Ishikawa (cell line): ENCODE results near the gene SCARF2.

Experiments used
- CEBPB ChIP-seq: IDR thresholded peaks from 2 replicates; pipeline ENCODE4 v1.6.1; 2012
- CREB1 ChIP-seq: IDR thresholded peaks from 2 replicates; pipeline ENCODE4 v1.6.1; 2012; ENCODE audit warnings: low read depth
- EGR1 ChIP-seq: IDR thresholded peaks from 2 replicates; pipeline ENCODE4 v1.6.1; 2012
- EP300 ChIP-seq: IDR thresholded peaks from 2 replicates; pipeline ENCODE4 v1.6.1; 2012; ENCODE audit warnings: borderline replicate concordance
- FOXM1 ChIP-seq: IDR thresholded peaks from 2 replicates; pipeline ENCODE4 v1.6.1; 2012; ENCODE audit warnings: low read depth, borderline replicate concordance
- NFIC ChIP-seq: IDR thresholded peaks from 2 replicates; pipeline ENCODE4 v1.6.1; 2012
- RAD21 ChIP-seq: IDR thresholded peaks from 2 replicates; pipeline ENCODE4 v1.6.1; 2012; ENCODE audit warnings: low read depth
- TAF1 ChIP-seq: IDR thresholded peaks from 2 replicates; pipeline ENCODE4 v1.6.1; 2012; ENCODE audit warnings: low read depth, mild to moderate bottlenecking
- TCF12 ChIP-seq: IDR thresholded peaks from 2 replicates; pipeline ENCODE4 v1.6.1; 2012; ENCODE audit warnings: low read depth
- TEAD4 ChIP-seq: IDR thresholded peaks from 2 replicates; pipeline ENCODE4 v1.6.1; 2012
- YY1 ChIP-seq: IDR thresholded peaks from 2 replicates; pipeline ENCODE4 v1.6.1; 2012; ENCODE audit warnings: low read depth
- ZBTB7A ChIP-seq: IDR thresholded peaks from 2 replicates; pipeline ENCODE4 v1.6.1; 2012; ENCODE audit warnings: low read depth
- TF ChIP-seq, protein P1 (sequence below): IDR thresholded peaks from 2 replicates; pipeline ENCODE4 v1.6.1; 2012
- TF ChIP-seq, protein P2 (sequence below): IDR thresholded peaks from 2 replicates; pipeline ENCODE4 v1.6.1; 2012
- TF ChIP-seq, protein P3 (sequence below): IDR thresholded peaks from 2 replicates; pipeline ENCODE4 v1.6.1; 2012; ENCODE audit warnings: low read depth, mild to moderate bottlenecking

SCARF2 gene

DNA sequence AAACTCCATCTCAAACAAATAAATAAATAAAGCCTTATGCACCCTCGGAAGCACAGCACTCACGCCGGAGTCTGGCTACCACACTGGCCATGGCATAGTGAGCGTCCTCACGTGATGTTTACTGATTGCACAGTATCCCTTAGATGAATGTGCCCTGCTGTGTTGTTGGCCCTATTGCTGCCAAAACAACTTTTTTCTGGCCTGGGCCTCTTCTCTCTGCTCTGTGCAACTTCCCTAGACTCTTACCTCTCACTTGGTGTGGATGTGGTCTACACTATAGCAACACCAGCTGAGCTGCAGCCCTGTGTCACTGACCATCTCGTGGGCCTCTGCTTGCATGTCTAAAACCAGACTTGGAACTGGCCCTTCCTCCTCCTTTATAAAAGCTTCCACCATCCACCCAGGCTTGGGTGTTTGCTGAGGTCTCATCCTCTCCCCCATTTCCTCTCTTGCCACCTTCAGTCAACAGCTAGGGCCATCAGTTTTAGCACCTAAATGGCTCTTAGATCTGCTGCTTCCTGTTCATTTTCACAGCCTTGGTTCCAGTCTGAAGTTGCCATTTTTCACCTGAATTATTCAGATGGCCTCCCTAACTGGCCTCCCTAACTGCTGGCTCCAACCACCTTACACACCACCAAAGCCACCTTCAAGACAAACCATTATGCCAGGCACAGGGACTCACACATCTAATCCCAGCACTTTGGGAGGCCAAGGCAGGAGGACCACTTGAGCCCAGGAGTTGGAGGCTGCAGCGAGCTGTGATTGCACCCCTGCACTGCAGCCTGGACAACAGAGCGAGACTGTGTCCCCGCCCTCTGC, 34.5 kb downstream of the SCARF2 start:
- TF ChIP-seq, protein P1, sequence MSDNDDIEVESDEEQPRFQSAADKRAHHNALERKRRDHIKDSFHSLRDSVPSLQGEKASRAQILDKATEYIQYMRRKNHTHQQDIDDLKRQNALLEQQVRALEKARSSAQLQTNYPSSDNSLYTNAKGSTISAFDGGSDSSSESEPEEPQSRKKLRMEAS, result no peak
- TF ChIP-seq TAF1 (no peak), EP300 (no peak), CEBPB (no peak), NFIC (no peak), CREB1 (no peak), FOXM1 (no peak), RAD21 (no peak), YY1 (no peak), ZBTB7A (no peak), EGR1 (no peak), TCF12 (no peak), TEAD4 (no peak)
- TF ChIP-seq, protein P2, sequence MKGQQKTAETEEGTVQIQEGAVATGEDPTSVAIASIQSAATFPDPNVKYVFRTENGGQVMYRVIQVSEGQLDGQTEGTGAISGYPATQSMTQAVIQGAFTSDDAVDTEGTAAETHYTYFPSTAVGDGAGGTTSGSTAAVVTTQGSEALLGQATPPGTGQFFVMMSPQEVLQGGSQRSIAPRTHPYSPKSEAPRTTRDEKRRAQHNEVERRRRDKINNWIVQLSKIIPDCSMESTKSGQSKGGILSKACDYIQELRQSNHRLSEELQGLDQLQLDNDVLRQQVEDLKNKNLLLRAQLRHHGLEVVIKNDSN, result no peak
- TF ChIP-seq, protein P3, sequence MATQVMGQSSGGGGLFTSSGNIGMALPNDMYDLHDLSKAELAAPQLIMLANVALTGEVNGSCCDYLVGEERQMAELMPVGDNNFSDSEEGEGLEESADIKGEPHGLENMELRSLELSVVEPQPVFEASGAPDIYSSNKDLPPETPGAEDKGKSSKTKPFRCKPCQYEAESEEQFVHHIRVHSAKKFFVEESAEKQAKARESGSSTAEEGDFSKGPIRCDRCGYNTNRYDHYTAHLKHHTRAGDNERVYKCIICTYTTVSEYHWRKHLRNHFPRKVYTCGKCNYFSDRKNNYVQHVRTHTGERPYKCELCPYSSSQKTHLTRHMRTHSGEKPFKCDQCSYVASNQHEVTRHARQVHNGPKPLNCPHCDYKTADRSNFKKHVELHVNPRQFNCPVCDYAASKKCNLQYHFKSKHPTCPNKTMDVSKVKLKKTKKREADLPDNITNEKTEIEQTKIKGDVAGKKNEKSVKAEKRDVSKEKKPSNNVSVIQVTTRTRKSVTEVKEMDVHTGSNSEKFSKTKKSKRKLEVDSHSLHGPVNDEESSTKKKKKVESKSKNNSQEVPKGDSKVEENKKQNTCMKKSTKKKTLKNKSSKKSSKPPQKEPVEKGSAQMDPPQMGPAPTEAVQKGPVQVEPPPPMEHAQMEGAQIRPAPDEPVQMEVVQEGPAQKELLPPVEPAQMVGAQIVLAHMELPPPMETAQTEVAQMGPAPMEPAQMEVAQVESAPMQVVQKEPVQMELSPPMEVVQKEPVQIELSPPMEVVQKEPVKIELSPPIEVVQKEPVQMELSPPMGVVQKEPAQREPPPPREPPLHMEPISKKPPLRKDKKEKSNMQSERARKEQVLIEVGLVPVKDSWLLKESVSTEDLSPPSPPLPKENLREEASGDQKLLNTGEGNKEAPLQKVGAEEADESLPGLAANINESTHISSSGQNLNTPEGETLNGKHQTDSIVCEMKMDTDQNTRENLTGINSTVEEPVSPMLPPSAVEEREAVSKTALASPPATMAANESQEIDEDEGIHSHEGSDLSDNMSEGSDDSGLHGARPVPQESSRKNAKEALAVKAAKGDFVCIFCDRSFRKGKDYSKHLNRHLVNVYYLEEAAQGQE, result no peak

DNA sequence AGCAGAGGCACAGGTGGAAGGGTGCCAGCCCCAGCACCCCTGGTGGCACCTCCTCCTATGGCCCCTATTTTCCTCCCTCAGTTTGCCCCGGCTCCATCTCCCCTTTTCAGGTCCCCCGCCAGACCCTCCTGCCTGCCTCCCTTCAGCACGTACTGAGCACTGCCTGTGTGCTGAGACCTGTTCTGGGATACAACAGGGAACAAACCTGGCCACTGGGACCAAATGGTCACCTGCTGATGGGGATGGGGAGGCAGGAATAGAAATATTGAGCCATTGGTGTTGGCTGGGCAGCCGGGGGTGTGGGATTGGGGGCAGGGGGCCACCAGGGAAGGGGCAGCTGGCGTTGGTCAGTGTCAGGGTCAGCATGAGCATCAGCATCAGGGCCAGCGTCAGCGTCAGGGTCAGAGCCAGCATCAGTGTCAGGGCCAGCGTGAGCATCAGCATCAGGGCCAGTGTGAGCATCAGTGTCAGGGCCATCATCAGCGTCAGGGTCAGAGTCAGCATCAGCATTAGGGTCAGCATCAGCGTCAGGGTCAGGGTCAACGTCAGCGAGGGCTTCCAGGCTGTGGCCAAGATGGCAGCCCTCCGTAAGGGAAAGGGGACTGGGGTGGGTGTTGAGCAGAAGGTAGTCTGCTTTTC, 36.1 kb downstream of the SCARF2 start:
- TF ChIP-seq, protein P2, result no peak
- TF ChIP-seq EGR1, result no peak
- TF ChIP-seq, protein P1, result no peak
- TF ChIP-seq YY1, result no peak
- TF ChIP-seq RAD21, result no peak
- TF ChIP-seq TEAD4, result no peak
- no peak for TF ChIP-seq TCF12

DNA sequence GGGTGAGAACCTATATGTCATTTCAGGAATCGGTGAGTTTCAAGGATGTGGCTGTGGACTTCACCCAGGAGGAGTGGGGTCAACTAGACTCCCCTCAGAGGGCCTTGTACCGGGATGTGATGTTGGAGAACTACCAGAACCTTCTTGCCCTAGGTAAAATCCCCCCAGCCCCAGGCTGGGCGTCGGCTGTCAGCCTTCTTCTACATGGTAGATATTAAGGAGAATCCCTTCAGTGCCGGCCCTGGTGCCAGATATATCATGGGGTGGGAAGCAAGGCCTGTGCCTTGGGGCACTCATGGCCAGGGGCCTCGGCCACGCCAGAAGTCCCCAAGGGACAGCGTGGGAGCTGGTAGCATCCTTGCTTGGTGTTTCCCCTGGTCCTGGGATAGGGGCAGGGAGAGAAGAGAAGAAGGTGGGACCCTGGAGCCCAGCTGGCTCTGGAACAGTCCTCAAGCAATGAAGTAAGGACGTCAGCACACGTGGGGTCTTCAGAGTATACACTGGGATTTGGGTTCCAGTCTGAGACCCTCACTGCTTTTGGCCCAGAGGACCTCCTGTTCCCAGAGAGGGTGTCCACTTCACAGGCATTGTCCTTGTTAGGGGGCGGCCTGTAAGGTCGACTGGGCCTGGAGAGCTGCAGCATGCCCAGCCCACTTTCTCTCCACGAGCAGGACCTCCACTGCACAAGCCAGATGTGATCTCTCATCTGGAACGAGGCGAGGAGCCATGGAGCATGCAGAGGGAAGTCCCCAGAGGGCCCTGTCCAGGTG, 36.8 kb downstream of the SCARF2 start:
- TF ChIP-seq CEBPB, result no peak
- TF ChIP-seq EGR1, result no peak
- no peak for TF ChIP-seq RAD21

DNA sequence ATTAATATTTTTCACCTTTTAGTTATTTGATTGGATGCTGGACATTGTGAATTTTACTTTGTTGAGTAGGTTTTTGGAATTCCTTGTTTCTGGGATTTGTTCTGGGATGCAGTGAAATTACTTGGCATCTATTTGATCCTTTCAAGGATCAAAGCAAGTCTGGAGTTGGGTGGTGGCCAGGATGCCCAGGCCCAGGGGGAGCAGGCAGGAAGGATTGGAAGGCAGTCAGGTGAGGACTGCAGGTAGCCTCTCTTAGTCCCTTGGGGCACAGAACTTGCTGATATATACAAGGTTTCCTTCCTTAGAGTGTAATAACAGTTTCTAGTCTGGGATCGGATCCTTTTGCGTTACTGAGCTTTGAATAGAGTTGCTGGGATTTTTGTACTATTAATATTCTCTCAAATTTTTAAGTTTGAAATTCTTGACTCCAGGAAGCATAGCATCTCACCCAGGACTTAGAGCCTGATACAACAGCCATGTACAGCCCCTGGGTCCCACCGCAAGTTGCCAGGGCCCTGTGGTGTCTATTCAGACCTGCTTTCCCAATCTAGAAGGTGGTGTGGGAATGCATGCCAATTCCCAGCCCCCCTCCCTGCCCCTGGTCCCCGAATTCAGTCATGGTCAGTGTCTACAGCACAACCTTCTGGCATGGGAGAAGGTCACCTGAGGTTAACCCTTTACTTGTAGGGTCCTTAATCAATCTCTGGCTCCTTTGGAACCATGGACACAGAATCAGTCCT, 37.6 kb downstream of the SCARF2 start:
- TF ChIP-seq TAF1, result no peak
- TF ChIP-seq EP300, result no peak
- TF ChIP-seq ZBTB7A, result no peak
- TF ChIP-seq NFIC, result no peak
- TF ChIP-seq CREB1, result no peak
- no peak for TF ChIP-seq EGR1
- TF ChIP-seq YY1, result no peak
- TF ChIP-seq, protein P3, result no peak
- TF ChIP-seq, protein P1, result no peak
- no peak for TF ChIP-seq TCF12
- TF ChIP-seq FOXM1, result no peak
- TF ChIP-seq TEAD4, result no peak
- no peak for TF ChIP-seq CEBPB
- TF ChIP-seq RAD21, result no peak
- TF ChIP-seq, protein P2, result no peak
